OCI-LY7 (cell line): ENCODE results near the gene CRTAC1. TPM values are rescaled to one million over a fixed set of nuclear protein-coding genes. Genes with fewer than 3 reads are reported as not detected.

Experiments
- BruUV-seq: library from RNA; stranded (reverse); fragments of 400-500 nt; replicated peaks from 2 replicates; lab custom pipeline; 2021; lab: Mats Ljungman, UMichigan
- CTCF ChIA-PET: fragments of 300-600 bp; sonication (Branson Sonifier 250); formaldehyde crosslinking; loops from one replicate; lab custom pipeline; 2022; ENCODE audit warnings: antibody characterized with exemption; ENCODE audit not compliant: unreplicated experiment; lab: Charles Lee
- POLR2A ChIA-PET: fragments of 300-600 bp; sonication (Branson Sonifier 250); formaldehyde crosslinking; loops from one replicate; lab custom pipeline; 2022; ENCODE audit warnings: antibody characterized with exemption; lab: Charles Lee
- DNase-seq: peaks from one replicate; pipeline ENCODE4 v3.0.0-alpha.2; 2015; ENCODE audit warnings: low spot score
- H2AFZ ChIP-seq: fragments of 200-600 bp; sonication (generic), shearing (Covaris generic); 2 replicates; pipeline ENCODE4 v1.6.1; 2014; ENCODE audit warnings: mild to moderate bottlenecking, antibody characterized with exemption, low read length, moderate library complexity
- H3K27ac ChIP-seq: fragments of 200-600 bp; sonication (generic); 2 replicates; pipeline ENCODE4 v1.5.1; 2014; ENCODE audit warnings: mixed run types, low read depth, mild to moderate bottlenecking, moderate library complexity, low read length, inconsistent platforms; ENCODE audit not compliant: poor library complexity, severe bottlenecking
- H3K36me3 ChIP-seq: fragments of 200-600 bp; sonication (generic); 2 replicates; pipeline ENCODE4 v1.6.1; 2014; ENCODE audit warnings: mild to moderate bottlenecking, antibody characterized with exemption, low read length, moderate library complexity, mixed read lengths; ENCODE audit not compliant: insufficient read depth
- H3K4me1 ChIP-seq: fragments of 200-600 bp; sonication (generic); 2 replicates; pipeline ENCODE4 v1.5.1; 2014; ENCODE audit warnings: mild to moderate bottlenecking, low read length; ENCODE audit not compliant: insufficient read depth, poor library complexity, severe bottlenecking
- H3K4me2 ChIP-seq: fragments of 200-600 bp; sonication (generic); 2 replicates; pipeline ENCODE4 v1.6.1; 2014; ENCODE audit warnings: mild to moderate bottlenecking, low read length
- H3K4me3 ChIP-seq: fragments of 200-600 bp; sonication (generic); 2 replicates; pipeline ENCODE4 v1.5.1; 2014; ENCODE audit warnings: mild to moderate bottlenecking, low read depth, low read length; ENCODE audit not compliant: poor library complexity, severe bottlenecking
- H3K79me2 ChIP-seq: fragments of 200-600 bp; sonication (generic); 2 replicates; pipeline ENCODE4 v1.6.1; 2016; ENCODE audit warnings: low read depth, mild to moderate bottlenecking, low read length, moderate library complexity, mixed read lengths; ENCODE audit not compliant: insufficient read depth
- H3K9me2 ChIP-seq: fragments of 200-600 bp; sonication (generic); 2 replicates; pipeline ENCODE4 v1.6.1; 2016; ENCODE audit warnings: mild to moderate bottlenecking, low read length, mixed read lengths; ENCODE audit not compliant: insufficient read depth
- H3K9me3 ChIP-seq: fragments of 200-600 bp; sonication (generic); 2 replicates; pipeline ENCODE4 v1.6.1; 2014; ENCODE audit warnings: mild to moderate bottlenecking, mixed run types, low read length, mixed read lengths
- H4K20me1 ChIP-seq: fragments of 200-600 bp; sonication (generic); 2 replicates; pipeline ENCODE4 v1.6.1; 2014; ENCODE audit warnings: mild to moderate bottlenecking, antibody characterized with exemption, low read length, moderate library complexity, mixed read lengths; ENCODE audit not compliant: insufficient read depth
- CTCF ChIP-seq: fragments of 200-600 bp; sonication (generic); conservative IDR thresholded peaks from 2 replicates; pipeline ENCODE4 v1.5.1; 2014; ENCODE audit warnings: mild to moderate bottlenecking, antibody characterized with exemption, low read length, moderate library complexity, mixed read lengths
- EZH2phosphoT487 ChIP-seq: fragments of 200-600 bp; sonication (generic); IDR thresholded peaks from 2 replicates; pipeline ENCODE4 v1.6.1; 2018; ENCODE audit warnings: low read depth, borderline replicate concordance, mild to moderate bottlenecking, mixed run types, antibody characterized with exemption, low read length, moderate library complexity, mixed read lengths
- intact Hi-C: fragments of 100-400 bp; cut with micrococcal nuclease; formaldehyde crosslinking; loops from one replicate; pipeline ENCODE4 v1.10.0; 2022; ENCODE audit not compliant: unreplicated experiment
- total RNA-seq, 2 experiments: library from RNA; depleted of rRNA in 1 of 2; stranded (reverse); fragments of >200 nt in 1 of 2; shearing (Covaris generic) in 1 of 2; gene quantifications; 2 replicates each; pipeline ENCODE4 v1.2.3, GENCODE V29; 2014 to 2022

CRTAC1 gene
- total RNA-seq, 2 experiments from 2014 or later = not detected

- no peaks in the 10 kb centered on the region for H3K79me2 ChIP-seq
- no peaks in the 10 kb centered on the region for H3K9me3 ChIP-seq
- no peak overlapping the region for H3K27ac ChIP-seq
- ChIA-PET CTCF (no interaction called here), POLR2A (interaction anchor here (0.5 to 0.6 kb wide), 2 partner anchors 18 to 136 kb away, joined by 3 to 6 read pairs; no protein-coding TSS in a partner anchor)
- H3K4me2 ChIP-seq = no peak overlapping the region
- no peaks in the 10 kb centered on the region for H4K20me1 ChIP-seq
- TF ChIP-seq EZH2phosphoT487 (no peak), CTCF (no peak)
- no peak overlapping the region for H3K4me3 ChIP-seq
- intact Hi-C loops = no loop called here
- H3K9me2 ChIP-seq = no peaks in the 10 kb centered on the region
- no peak overlapping the region for H2AFZ ChIP-seq
- no peaks in the 10 kb centered on the region for H3K36me3 ChIP-seq
- no peak for DNase-seq
- BruUV-seq = no TSS peak
- H3K4me1 ChIP-seq = no peaks in the 10 kb centered on the region
These were observed 16.8 kb upstream of the CRTAC1 start for GRCh38 chr10:98047009-98047741.

- CTCF ChIA-PET = interaction anchor here (1.0 to 1.3 kb wide), 2 partner anchors 10 to 122 kb away, joined by 3 to 4 read pairs; no protein-coding TSS in a partner anchor
- no TSS peak for BruUV-seq
- no peaks in the 10 kb centered on the region for H3K36me3 ChIP-seq
- no peaks in the 10 kb centered on the region for H3K9me3 ChIP-seq
- no peaks in the 10 kb centered on the region for H4K20me1 ChIP-seq
- DNase-seq = peak; percentile 86
- no peaks in the 10 kb centered on the region for H3K9me2 ChIP-seq
- no peak overlapping the region for H3K4me3 ChIP-seq
- H3K4me2 ChIP-seq = no peak overlapping the region
- TF ChIP-seq EZH2phosphoT487 (no peak), CTCF (peak; percentile 94)
- intact Hi-C loops = no loop called here
- H3K79me2 ChIP-seq = no peaks in the 10 kb centered on the region
- POLR2A ChIA-PET = interaction anchor here (1.2 kb wide), 1 partner anchor 123 kb away, joined by 3 read pairs; no protein-coding TSS in a partner anchor
- H3K27ac ChIP-seq = no peak overlapping the region
- H3K4me1 ChIP-seq = no peaks in the 10 kb centered on the region
- no peak overlapping the region for H2AFZ ChIP-seq
These were observed 15.5 kb upstream of the CRTAC1 start for GRCh38 chr10:98045785-98046389.
